ENCODE data around the gene IGSF21.

DNA sequence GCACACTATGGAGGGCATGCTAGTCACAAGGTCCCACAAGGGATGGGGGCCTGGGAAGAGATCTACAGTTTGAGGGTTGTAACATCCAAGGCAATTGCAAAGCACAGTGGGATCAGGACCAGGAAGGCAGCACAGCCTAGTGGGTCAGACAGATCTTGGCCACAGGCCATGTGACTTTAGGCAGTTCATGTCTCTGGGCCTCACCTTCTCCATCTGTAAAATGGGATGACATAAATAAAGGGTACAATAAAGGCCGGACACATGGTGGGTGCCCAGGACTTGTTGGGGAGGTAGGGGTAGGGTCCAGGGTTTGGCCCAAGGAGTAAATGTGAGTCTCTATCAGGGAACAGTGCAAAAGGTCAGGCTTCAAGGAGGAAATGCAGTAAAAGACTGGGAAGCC lies 18.1 kb upstream of the IGSF21 start:
- TF ChIP-seq CTCF (IDR thresholded peaks at IDR 0.05; ENCODE audit: low read depth, low read length) (no peak), EZH2phosphoT487 (IDR thresholded peaks at IDR 0.05; ENCODE audit: low read depth) (no peak)

Data from OCI-LY3 (cell line).